ENCODE data around the gene ENPP4. TPM values are rescaled to one million over a fixed set of nuclear protein-coding genes. Genes with fewer than 3 reads are reported as not detected.
"Not testable (repeated sequence)": the region's sequence is repeated elsewhere in the genome, so short reads cannot be mapped to it uniquely, and the experiment has no call there.

The ENPP4 gene
- total RNA-seq, 3 donors from 2014 or later = 7.8 to 9.0 (median 8.5) TPM

DNA sequence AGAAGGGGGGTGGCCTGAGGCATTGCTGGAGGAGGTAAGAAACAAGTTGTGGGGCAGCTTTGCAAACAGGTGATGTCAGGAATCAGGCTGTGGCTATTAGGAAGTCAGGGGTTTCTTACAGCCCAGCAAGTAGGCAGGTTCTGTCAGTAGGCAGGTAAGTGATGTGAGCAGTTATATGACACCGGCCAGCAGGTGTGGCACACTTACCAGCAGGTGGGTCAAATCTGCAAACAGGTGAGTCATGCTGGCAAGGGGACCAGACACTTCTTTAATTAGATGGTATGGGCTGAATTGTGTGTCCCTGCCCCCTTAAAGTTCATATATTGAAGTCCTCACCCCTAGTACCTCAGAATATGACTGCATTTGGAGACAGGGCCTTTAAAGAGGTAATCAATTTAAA lies 16.4 kb upstream of the ENPP4 start:
- H3K27me3 Mint-ChIP-seq (ENCODE audit: low read depth) = no peaks in the 10 kb centered on the region
- H3K4me1 Mint-ChIP-seq (ENCODE audit: low read depth) = peaks cover 3% of the 10 kb centered on the region
- H3K4me3 Mint-ChIP-seq = no peak overlapping the region
- DNase-seq (no peak), ATAC-seq (no peak)
- peaks cover 20% of the 10 kb centered on the region for H3K9me3 Mint-ChIP-seq
- H3K36me3 Mint-ChIP-seq (ENCODE audit: insufficient read depth) = peaks cover 22% of the 10 kb centered on the region

DNA sequence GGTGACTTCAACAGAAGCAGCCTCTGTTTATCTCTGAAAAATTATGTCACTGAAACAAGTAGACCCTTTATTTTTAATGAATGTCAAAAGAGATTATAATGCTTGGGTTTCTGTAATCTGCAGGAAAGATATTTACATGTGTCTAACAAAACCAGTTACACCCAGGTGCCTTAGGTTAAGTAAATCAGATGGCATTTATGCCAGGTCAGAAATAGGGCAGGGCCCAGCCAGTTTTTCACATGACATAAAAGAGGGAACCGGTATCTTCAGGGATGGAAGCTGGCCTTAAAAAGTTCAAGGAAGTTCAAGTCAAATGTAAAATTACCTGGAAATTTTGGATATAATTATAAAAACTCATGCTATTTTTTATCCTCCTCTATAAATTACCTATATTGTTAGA lies 14.2 kb upstream of the ENPP4 start:
- Mint-ChIP-seq H3K36me3 (ENCODE audit: insufficient read depth) (peaks cover 24% of the 10 kb centered on the region), H3K4me3 (no peak overlapping the region)

DNA sequence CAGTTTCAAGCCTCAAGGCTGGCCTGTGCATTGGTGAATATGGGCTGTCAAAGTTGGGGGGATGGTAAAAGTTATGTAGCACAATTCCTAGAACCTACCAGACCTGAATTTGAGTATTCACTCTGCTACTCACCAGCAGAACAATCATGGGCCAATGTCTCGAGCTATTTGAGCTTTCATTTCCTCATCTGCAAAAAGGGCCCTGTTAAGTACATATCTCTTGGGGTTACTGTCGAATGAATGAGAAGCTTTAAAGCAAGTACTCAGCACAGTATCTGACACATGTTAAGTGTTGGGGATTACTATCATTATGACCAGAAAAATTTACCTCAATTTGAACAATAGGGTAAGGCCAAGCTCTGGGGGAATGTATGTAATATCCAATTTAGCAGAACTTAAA lies 13.5 kb upstream of the ENPP4 start:
- DNase-seq = no peak
- H3K4me1 Mint-ChIP-seq (ENCODE audit: low read depth) = peaks cover 19% of the 10 kb centered on the region
- no peak for ATAC-seq
- H3K9me3 Mint-ChIP-seq = peaks cover 15% of the 10 kb centered on the region
- no peak overlapping the region for H3K4me3 Mint-ChIP-seq
- H3K27me3 Mint-ChIP-seq (ENCODE audit: low read depth) = no peaks in the 10 kb centered on the region
- H3K36me3 Mint-ChIP-seq (ENCODE audit: insufficient read depth) = peaks cover 28% of the 10 kb centered on the region

More for the DNA sequence above, 14.2 kb upstream of the ENPP4 start:
- ATAC-seq = no peak
- Mint-ChIP-seq H3K9me3 (peaks cover 13% of the 10 kb centered on the region), H3K27me3 (ENCODE audit: low read depth) (no peaks in the 10 kb centered on the region), H3K4me1 (ENCODE audit: low read depth) (peaks cover 19% of the 10 kb centered on the region)
- DNase-seq = no peak

DNA sequence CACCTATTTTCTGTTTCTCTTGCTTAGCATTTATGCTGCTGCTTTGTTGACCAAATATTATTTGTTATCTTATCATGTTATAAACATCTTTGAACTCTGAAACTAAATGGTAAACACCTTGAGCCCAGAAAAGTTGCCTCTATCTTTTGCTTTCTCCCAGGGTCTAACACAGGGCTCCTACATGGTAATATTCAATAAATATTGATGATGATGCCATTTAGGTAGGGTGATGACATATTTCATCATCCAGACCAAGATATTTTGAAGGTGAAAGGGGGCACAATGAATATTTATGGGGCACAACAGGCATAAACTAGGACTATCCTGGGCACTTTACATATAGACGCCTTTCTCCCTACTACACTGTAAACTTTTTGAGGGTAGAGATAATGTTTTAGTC lies 11.6 kb upstream of the ENPP4 start:
- ATAC-seq (no peak), DNase-seq (no peak)
- Mint-ChIP-seq H3K27me3 (ENCODE audit: low read depth) (no peaks in the 10 kb centered on the region), H3K4me1 (ENCODE audit: low read depth) (peaks cover 21% of the 10 kb centered on the region), H3K4me3 (no peak overlapping the region), H3K9me3 (peaks cover 10% of the 10 kb centered on the region), H3K36me3 (ENCODE audit: insufficient read depth) (peaks cover 29% of the 10 kb centered on the region)

DNA sequence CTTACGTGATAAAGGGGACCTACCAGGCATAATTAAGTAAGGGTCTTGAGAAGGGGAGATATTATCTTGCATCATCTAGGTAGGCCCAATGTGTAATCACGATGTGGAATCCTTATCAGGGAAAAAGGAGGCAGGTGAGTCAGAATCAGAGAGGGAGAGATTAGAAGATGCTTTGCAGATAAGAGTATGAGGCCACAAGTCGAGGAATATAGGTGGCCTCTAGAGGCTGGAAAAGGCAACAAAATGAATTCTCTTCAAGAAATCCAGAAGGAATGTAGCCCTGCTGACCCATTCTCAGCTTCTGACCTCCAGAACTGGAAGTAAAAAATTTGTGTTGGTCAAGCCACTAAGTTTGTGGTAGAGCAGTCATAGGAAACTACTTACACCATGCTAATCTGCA lies 11.0 kb upstream of the ENPP4 start:
- H3K27me3 Mint-ChIP-seq (ENCODE audit: low read depth) = no peaks in the 10 kb centered on the region
- H3K9me3 Mint-ChIP-seq = peaks cover 10% of the 10 kb centered on the region
- ATAC-seq = no peak
- H3K4me3 Mint-ChIP-seq = no peak overlapping the region
- H3K36me3 Mint-ChIP-seq (ENCODE audit: insufficient read depth) = peaks cover 25% of the 10 kb centered on the region
- H3K4me1 Mint-ChIP-seq (ENCODE audit: low read depth) = peaks cover 21% of the 10 kb centered on the region
- no peak for DNase-seq

DNA sequence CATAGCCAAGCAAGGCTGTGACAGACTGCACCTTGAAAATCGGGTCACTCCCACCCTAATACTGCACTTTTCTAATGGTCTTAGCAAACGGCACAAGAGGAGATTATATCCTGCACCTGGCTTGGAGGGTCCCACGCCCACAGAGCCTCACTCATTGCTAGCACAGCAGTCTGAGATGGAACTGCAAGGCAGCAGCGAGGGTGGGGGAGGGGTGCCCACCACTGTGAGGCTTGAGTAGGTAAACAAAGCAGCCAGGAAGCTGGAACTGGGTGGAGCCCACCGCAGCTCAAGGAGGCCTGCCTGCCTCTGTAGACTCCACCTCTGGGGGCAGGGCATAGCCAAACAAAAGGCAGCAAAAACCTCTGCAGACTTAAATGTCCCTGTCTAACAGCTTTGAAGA lies 10.1 kb upstream of the ENPP4 start:
- DNase-seq; ATAC-seq; H3K4me3 Mint-ChIP-seq; H3K27me3 Mint-ChIP-seq (ENCODE audit: low read depth); H3K9me3 Mint-ChIP-seq: not testable (repeated sequence)
- Mint-ChIP-seq H3K4me1 (ENCODE audit: low read depth) (peaks cover 21% of the 10 kb centered on the region), H3K36me3 (ENCODE audit: insufficient read depth) (peaks cover 25% of the 10 kb centered on the region)

DNA sequence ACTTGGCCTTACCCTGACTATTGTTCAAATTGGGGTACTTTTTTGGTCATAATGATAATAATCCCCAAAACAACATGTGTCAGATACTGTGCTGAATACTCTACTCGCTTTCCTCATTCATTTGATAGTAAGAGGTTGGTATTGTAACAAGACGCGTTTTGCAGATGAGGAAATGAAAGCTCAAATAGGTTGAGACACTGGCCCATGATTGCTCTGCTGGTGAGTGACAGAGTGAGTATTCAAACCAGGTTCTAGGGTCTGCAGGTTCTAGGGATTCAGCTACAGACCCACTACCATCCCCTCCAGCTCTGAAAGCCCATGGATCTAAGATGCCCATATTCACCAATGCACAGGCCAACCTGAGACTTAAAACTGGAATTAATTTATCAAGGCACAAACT lies 1.3 kb upstream of the ENPP4 start:
- Mint-ChIP-seq H3K4me1 (ENCODE audit: low read depth) (peaks cover 29% of the 10 kb centered on the region), H3K27me3 (ENCODE audit: low read depth) (no peaks in the 10 kb centered on the region), H3K9me3 (no peaks in the 10 kb centered on the region), H3K36me3 (ENCODE audit: insufficient read depth) (no peaks in the 10 kb centered on the region), H3K4me3 (peak overlapping the region; percentile 97)
- DNase-seq (no peak), ATAC-seq (no peak)

DNA sequence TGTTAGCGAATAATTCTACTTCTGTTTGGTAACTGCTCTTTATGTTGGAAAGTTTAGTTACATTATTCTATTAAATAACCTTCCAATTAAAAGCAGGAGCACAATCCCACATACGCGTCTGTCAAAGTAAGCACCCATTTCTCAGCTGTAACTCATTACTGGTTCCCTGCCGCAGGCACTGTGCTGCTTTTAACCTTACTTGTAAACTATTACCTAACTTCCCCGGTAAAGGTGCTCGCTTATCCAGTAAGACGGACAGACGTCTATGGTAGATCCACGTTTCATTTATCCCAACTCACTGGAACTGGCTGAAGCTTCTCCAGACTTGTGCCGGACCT lies 529 bp upstream of the ENPP4 start:
- Mint-ChIP-seq H3K4me1 (ENCODE audit: low read depth) (peaks cover 36% of the 10 kb centered on the region), H3K4me3 (peak overlapping the region; percentile 97), H3K36me3 (ENCODE audit: insufficient read depth) (no peaks in the 10 kb centered on the region), H3K9me3 (no peaks in the 10 kb centered on the region), H3K27me3 (ENCODE audit: low read depth) (no peaks in the 10 kb centered on the region)
- peak; percentile 15 to 16 for ATAC-seq
- DNase-seq = no peak

DNA sequence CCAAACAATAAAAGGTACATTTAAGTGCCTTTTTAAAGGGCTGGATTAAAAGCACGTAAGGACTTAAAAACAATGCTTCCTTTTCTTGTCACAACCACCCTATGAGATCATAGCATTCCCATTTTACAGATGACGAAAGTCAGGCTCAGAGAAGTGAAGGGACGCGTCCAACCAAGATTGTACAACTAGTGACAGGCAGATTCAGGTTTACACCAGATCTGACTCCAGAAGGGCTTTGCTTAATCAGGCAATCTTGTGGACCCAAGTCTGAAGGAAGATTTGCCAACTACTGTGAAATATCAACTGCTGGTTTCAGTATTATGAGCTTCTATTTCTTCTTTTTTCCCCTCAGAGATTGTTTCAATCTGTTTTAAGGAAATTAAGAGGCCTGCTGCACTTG lies 877 bp downstream of the ENPP4 start:
- peaks cover 42% of the 10 kb centered on the region for H3K4me1 Mint-ChIP-seq (ENCODE audit: low read depth)
- ATAC-seq (no peak), DNase-seq (no peak)
- H3K36me3 Mint-ChIP-seq (ENCODE audit: insufficient read depth) = no peaks in the 10 kb centered on the region
- H3K4me3 Mint-ChIP-seq = peak overlapping the region; percentile 97
- H3K9me3 Mint-ChIP-seq = no peaks in the 10 kb centered on the region
- H3K27me3 Mint-ChIP-seq (ENCODE audit: low read depth) = no peaks in the 10 kb centered on the region

DNA sequence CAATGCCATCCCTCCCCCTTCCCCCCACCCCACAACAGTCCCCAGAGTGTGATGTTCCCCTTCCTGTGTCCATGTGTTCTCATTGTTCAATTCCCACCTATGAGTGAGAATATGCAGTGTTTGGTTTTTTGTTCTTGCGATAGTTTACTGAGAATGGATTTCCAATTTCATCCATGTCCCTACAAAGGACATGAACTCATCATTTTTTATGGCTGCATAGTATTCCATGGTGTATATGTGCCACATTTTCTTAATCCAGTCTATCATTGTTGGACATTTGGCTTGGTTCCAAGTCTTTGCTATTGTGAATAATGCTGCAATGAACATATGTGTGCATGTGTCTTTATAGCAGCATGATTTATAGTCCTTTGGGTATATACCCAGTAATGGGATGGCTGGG lies 1.5 kb downstream of the ENPP4 start:
- peaks cover 43% of the 10 kb centered on the region for H3K4me1 Mint-ChIP-seq (ENCODE audit: low read depth)
- H3K4me3 Mint-ChIP-seq; H3K27me3 Mint-ChIP-seq (ENCODE audit: low read depth); DNase-seq; ATAC-seq; H3K9me3 Mint-ChIP-seq; H3K36me3 Mint-ChIP-seq (ENCODE audit: insufficient read depth): not testable (repeated sequence)

DNA sequence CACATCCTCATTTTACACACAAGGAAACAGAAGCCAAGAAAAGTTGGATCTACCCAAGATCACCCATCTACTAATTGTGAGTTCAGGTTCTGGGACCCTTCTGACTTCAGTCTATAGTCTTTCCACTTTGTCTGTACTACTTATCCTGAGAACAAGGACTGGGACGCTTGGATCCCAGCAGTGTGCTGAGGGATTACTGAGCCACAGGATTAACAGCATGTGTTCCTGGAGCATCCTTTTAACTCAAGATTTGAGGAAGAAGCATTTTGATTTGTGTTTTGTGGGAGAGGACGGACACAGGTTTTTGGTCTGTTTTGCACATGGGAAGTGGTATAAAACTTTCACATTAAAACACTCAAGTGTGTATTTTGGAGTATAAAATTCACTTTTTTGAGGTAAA lies 4.4 kb downstream of the ENPP4 start:
- no peak overlapping the region for H3K4me3 Mint-ChIP-seq
- no peaks in the 10 kb centered on the region for H3K9me3 Mint-ChIP-seq
- DNase-seq (no peak), ATAC-seq (no peak)
- peaks cover 46% of the 10 kb centered on the region for H3K4me1 Mint-ChIP-seq (ENCODE audit: low read depth)
- peaks cover 3% of the 10 kb centered on the region for H3K36me3 Mint-ChIP-seq (ENCODE audit: insufficient read depth)
- H3K27me3 Mint-ChIP-seq (ENCODE audit: low read depth) = no peaks in the 10 kb centered on the region

DNA sequence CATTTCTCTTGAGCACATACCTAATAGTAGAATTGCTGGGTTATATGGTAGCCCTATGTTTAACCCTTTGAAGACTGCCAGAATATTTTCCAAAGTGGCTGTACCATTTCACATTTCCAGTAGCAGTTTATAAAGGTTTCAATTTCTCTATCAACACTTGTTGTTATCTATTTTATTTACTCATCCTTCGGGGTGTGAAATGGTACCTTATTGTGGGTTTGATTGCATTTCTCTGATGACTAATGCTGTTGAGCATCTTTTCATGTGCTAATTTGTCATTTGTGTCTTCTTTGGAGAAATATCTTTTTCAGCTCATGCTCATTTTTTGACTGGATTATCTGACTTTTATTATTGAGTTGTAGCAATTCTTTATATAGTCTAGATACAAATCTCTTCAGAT lies 5.4 kb downstream of the ENPP4 start:
- Mint-ChIP-seq H3K36me3 (ENCODE audit: insufficient read depth) (peaks cover 3% of the 10 kb centered on the region), H3K4me3 (no peak overlapping the region), H3K9me3 (no peaks in the 10 kb centered on the region), H3K27me3 (ENCODE audit: low read depth) (no peaks in the 10 kb centered on the region), H3K4me1 (ENCODE audit: low read depth) (peaks cover 45% of the 10 kb centered on the region)
- DNase-seq = no peak
- peak in 1 of 2 donors; percentile 45 for ATAC-seq

DNA sequence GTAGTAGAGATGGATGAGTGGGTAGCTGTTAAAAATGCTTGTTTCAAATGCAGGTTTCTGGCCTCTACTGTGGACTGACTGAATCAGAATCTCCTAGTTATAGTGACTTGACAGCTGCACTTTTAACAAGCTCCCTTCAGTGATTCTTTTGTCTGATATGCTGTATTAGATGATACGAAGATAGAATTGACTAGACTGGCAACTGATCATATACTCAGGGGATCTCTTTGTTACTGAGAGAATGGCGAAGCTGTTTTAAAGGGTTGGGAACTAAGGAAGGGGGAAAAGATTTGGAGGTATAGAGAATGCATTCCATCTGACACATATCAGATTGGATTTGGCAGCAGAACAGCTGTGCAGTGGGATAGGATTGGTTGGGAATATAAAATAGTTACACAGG lies 7.0 kb downstream of the ENPP4 start:
- H3K9me3 Mint-ChIP-seq = no peaks in the 10 kb centered on the region
- DNase-seq (no peak), ATAC-seq (no peak)
- no peak overlapping the region for H3K4me3 Mint-ChIP-seq
- H3K36me3 Mint-ChIP-seq (ENCODE audit: insufficient read depth) = peaks cover 3% of the 10 kb centered on the region
- peaks cover 42% of the 10 kb centered on the region for H3K4me1 Mint-ChIP-seq (ENCODE audit: low read depth)
- no peaks in the 10 kb centered on the region for H3K27me3 Mint-ChIP-seq (ENCODE audit: low read depth)

DNA sequence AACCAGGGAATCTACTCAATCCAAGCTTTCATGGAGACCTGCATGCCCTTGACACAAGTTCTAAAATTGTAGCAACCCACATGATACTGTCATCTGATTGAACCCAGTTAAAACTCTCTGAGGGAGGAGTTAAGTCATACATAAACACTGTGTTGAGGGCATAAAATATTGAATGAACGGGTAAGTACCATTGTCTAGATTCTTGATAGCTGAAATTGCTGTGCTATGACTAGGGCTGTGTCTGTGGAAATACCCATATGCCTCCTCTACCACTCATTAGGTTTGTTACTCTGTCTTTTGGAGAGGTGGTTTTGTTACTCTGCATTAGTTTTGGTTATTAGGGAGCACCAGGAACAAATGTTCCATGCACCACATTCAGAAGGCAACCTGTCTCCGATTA lies 7.6 kb downstream of the ENPP4 start:
- H3K4me3 Mint-ChIP-seq = no peak overlapping the region
- DNase-seq (no peak), ATAC-seq (peak in 1 of 2 donors; percentile 41)
- no peaks in the 10 kb centered on the region for H3K27me3 Mint-ChIP-seq (ENCODE audit: low read depth)
- H3K4me1 Mint-ChIP-seq (ENCODE audit: low read depth) = peaks cover 42% of the 10 kb centered on the region
- H3K36me3 Mint-ChIP-seq (ENCODE audit: insufficient read depth) = peaks cover 3% of the 10 kb centered on the region
- H3K9me3 Mint-ChIP-seq = no peaks in the 10 kb centered on the region

DNA sequence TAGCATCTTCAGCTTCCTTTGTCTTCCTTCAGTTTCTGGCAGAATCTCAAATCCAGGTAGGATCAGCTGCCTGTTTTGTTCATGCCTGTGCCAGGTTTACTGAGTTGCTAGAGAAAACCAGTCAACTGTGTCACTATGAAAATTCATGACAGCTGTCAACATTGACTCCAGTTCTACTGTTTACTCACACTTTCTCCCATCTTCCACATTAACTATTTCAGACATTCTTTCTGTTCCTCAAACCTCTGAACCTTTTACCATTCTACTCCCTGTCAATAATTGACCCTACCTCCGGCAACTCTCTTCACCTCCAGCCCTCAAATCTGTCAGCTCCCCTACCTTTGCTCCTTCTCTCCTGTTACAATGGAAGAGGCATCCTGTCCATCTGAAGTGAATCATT lies 8.5 kb downstream of the ENPP4 start:
- no peaks in the 10 kb centered on the region for H3K9me3 Mint-ChIP-seq
- H3K4me1 Mint-ChIP-seq (ENCODE audit: low read depth) = peaks cover 40% of the 10 kb centered on the region
- no peaks in the 10 kb centered on the region for H3K27me3 Mint-ChIP-seq (ENCODE audit: low read depth)
- H3K36me3 Mint-ChIP-seq (ENCODE audit: insufficient read depth) = peaks cover 8% of the 10 kb centered on the region
- DNase-seq (no peak), ATAC-seq (no peak)
- no peak overlapping the region for H3K4me3 Mint-ChIP-seq

DNA sequence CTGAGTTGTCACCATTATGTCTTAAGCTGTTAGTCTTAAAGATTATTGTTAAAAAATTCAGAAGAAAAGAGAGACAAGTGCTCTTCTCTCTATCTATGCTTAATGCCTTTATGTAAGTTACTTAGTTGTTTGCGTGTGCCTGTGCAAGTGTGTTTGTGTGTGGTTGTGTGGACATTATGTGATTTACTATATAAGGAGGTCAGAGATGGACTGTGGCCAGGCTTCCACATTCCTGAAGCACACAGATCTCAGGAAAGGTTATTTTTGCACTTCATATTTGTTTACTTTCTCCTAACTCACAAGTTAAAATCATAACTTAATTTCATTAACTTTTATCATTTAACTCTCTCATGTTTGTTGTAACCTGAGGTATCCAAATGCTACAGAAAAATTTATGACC lies 14.5 kb downstream of the ENPP4 start:
- H3K36me3 Mint-ChIP-seq (ENCODE audit: insufficient read depth) = peaks cover 9% of the 10 kb centered on the region
- ATAC-seq (no peak), DNase-seq (no peak)
- no peaks in the 10 kb centered on the region for H3K4me1 Mint-ChIP-seq (ENCODE audit: low read depth)
- H3K9me3 Mint-ChIP-seq = no peaks in the 10 kb centered on the region
- H3K4me3 Mint-ChIP-seq = no peak overlapping the region
- no peaks in the 10 kb centered on the region for H3K27me3 Mint-ChIP-seq (ENCODE audit: low read depth)

Measured in activated T-cell treated with anti-CD3 and anti-CD28 coated beads, Interleukin-2, amount 50 U/mL, for 4 hours (primary cell).